ENCODE results near the gene LAMC1.

GRCh38 chr1:183043254-183043653, 20.0 kb downstream of the LAMC1 start:
- TF ChIP-seq CTCF (conservative IDR thresholded peaks at IDR 0.05; ENCODE audit: low read depth, low read length) (no peak), EZH2 (IDR thresholded peaks at IDR 0.05; ENCODE audit: borderline replicate concordance, low read depth, low read length, poor library complexity, severe bottlenecking) (no peak)

Data from A673 (cell line).